ENCODE data around the gene POU2F1. TPM values are rescaled to one million over a fixed set of nuclear protein-coding genes. Genes with fewer than 3 reads are reported as not detected.

POU2F1 gene
- total and polyA plus RNA-seq, 11 donors: 2.4 to 13.4 (median 8.8) TPM

- Histone ChIP-seq H3K4me3 (no peak overlapping the region), H3K27me3 (no peaks in the 10 kb centered on the region), H3K27ac (no peak overlapping the region), H3K36me3 (peaks cover 0 to 39% (median 31%) of the 10 kb centered on the region in 9 donors), H3K4me1 (peaks cover 0 to 9% (median 1%) of the 10 kb centered on the region in 12 donors), H3K9me3 (no peaks in the 10 kb centered on the region)
- TF ChIP-seq CTCF (IDR thresholded peaks at IDR 0.05) (no peak), POLR2A (IDR thresholded peaks at IDR 0.05) (no peak)
- intact Hi-C loops (cut with DNase I): loop anchor here in 1 of 10 donors (10.0 kb wide), 1 partner anchor 101 kb away; no protein-coding TSS in a partner anchor
- 79 to 84% (median 81%) methylated on average over 5 of the region's 5 CpGs for WGBS, 4 donors
- DNase-seq (no peak), ATAC-seq (no peak)
These were observed 155.3 kb downstream of the POU2F1 start for GRCh38 chr1:167375949-167376348.

GRCh38 chr1:167387251-167387910 lies 166.7 kb downstream of the POU2F1 start:
- no peaks in the 10 kb centered on the region for H3K9me3 ChIP-seq
- WGBS, 4 donors: 92 to 96% (median 95%) methylated on average over 7 of the region's 7 CpGs
- TF ChIP-seq CTCF (IDR thresholded peaks at IDR 0.05) (no peak), POLR2A (IDR thresholded peaks at IDR 0.05) (no peak)
- H3K36me3 ChIP-seq: peaks cover 0 to 69% (median 44%) of the 10 kb centered on the region in 9 donors
- intact Hi-C loops (cut with DNase I): loop anchor here in 1 of 10 donors (10.0 kb wide), 1 partner anchor 123 kb away; no protein-coding TSS in a partner anchor
- DNase-seq: no peak
- H3K4me3 ChIP-seq: no peak overlapping the region
- ATAC-seq: peak in 3 of 4 donors; percentile 26 to 64 (median 57)
- H3K4me1 ChIP-seq: peaks cover 0 to 8% (median 0%) of the 10 kb centered on the region in 12 donors
- peak overlapping the region in 1 of 12 donors; percentile 38 for H3K27ac ChIP-seq
- no peaks in the 10 kb centered on the region for H3K27me3 ChIP-seq

GRCh38 chr1:167388976-167389375 lies 168.3 kb downstream of the POU2F1 start:
- WGBS, 4 donors: 95 to 100% (median 98%) methylated on average over 1 of the region's 1 CpG

More at GRCh38 chr1:167388976-167389375, 168.3 kb downstream of the POU2F1 start:
- Histone ChIP-seq H3K36me3 (peaks cover 0 to 69% (median 47%) of the 10 kb centered on the region in 9 donors), H3K27me3 (no peaks in the 10 kb centered on the region), H3K27ac (no peak overlapping the region), H3K9me3 (no peaks in the 10 kb centered on the region), H3K4me1 (peaks cover 0 to 8% (median 0%) of the 10 kb centered on the region in 12 donors), H3K4me3 (no peak overlapping the region)
- intact Hi-C loops (cut with DNase I): loop anchor here in 1 of 10 donors (10.0 kb wide), 1 partner anchor 124 kb away; no protein-coding TSS in a partner anchor
- DNase-seq (no peak), ATAC-seq (no peak)
- no peak for TF ChIP-seq POLR2A (IDR thresholded peaks at IDR 0.05)
- no peak for TF ChIP-seq CTCF (IDR thresholded peaks at IDR 0.05)
